Body of pancreas (tissue), 4 donors: Measurements from ENCODE around the gene SPOCK1.

ENCODE experiments used
- POLR2A ChIP-seq, 3 donors: fragments of 450-650 bp; IDR thresholded peaks; one replicate each; pipeline ENCODE4 v1.6.1; 2016; ENCODE audit warnings: antibody characterized with exemption in 3 of 3, mild to moderate bottlenecking in 2 of 3
- TF ChIP-seq, protein P1 (sequence below), 7 experiments: fragments of 450-650 bp in 4 of 7; fragments of 200-600 bp in 3 of 7; sonication (generic) in 3 of 7; IDR thresholded peaks; one replicate each; pipeline ENCODE4 v1.5.1; 2016 to 2019; ENCODE audit warnings: antibody characterized with exemption in 7 of 7

DNA sequence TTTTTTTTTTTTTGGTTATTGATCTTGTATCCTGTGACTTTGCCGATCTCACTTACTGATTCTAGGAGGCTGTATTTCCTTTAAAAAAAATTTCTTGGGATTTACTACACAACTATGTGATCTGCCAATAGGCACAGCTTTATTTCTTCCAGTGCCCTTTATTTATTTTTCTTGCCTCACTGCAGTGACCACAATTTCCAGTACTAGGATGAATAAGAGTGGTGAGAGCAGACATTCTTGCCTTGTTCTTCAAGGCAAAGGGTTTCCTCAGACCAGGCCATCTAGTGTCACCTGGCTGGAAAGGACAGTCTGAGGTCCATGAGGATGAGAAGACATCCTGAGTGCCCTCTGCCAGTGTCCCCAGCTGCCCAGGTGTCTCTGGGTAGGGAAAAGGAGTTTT is 265.4 kb downstream of the SPOCK1 start:
- TF ChIP-seq, protein P1, sequence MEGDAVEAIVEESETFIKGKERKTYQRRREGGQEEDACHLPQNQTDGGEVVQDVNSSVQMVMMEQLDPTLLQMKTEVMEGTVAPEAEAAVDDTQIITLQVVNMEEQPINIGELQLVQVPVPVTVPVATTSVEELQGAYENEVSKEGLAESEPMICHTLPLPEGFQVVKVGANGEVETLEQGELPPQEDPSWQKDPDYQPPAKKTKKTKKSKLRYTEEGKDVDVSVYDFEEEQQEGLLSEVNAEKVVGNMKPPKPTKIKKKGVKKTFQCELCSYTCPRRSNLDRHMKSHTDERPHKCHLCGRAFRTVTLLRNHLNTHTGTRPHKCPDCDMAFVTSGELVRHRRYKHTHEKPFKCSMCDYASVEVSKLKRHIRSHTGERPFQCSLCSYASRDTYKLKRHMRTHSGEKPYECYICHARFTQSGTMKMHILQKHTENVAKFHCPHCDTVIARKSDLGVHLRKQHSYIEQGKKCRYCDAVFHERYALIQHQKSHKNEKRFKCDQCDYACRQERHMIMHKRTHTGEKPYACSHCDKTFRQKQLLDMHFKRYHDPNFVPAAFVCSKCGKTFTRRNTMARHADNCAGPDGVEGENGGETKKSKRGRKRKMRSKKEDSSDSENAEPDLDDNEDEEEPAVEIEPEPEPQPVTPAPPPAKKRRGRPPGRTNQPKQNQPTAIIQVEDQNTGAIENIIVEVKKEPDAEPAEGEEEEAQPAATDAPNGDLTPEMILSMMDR (IDR thresholded peaks at IDR 0.05) = no peak
- TF ChIP-seq POLR2A (IDR thresholded peaks at IDR 0.05) = no peak
